ENCODE measurements around the gene NRL.

NRL gene

DNA sequence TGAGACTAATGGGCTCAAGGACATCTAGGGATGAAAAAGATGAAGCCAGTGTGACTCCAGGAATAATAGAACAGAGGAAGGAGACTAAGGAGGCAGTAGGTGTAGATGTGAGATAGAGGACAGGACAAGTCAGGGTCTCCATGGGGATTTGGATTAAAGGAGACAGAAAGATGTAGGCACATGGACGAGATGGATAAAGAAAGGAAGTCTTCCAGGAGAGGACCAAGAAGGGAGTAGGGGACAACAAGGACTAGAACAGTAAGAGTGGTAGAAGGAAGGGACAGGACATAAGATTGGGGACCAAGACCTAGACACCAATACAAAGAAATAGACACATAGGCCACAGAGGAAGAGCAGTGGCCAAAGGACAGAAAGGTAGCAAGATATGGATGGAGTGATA is 27.7 kb downstream of the NRL start:
- no peak overlapping the region for H3K4me3 ChIP-seq (ENCODE audit: low read length)
- DNase-seq (ENCODE audit: low read depth): no peak
- TF ChIP-seq CTCF (conservative IDR thresholded peaks at IDR 0.05; ENCODE audit: low read length): no peak

DNA sequence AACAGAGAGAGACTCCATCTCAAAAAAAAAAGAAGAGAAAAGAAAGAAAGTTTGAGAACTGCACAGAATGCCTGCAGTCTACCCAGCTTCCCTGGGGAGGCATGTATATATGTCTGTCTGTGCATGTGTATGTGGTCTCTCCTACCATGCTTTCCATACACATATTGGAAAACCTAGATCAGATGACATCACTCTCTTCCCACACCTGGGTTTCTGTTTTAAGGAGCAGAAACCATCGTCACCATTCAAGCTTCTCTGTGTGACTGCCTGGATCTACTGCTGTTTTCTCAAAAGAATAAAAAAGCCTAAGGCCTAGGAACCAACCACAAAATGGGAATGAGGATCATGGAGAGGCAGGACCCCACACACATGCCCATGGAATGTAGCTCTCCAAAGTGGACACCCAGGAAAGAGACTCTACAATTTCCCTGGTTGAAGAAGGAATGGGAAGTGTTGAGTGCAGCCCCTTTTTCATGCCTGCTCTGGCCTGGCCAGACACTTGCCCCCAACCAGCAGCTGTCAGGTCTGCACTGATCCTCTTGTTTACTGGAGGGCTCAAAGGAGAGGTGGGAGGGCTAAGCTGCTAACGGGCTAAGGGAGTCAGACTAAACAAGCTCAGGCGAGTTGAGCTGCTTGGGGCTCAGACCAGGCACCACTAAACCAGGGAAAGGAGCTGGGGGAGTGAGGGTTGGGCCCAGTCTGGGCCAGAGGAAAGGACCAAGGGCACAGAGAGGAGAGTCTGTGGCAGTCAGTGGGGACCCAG is 28.4 kb downstream of the NRL start:
- no peak overlapping the region for H3K4me3 ChIP-seq (ENCODE audit: low read length)
- no peak for DNase-seq (ENCODE audit: low read depth)
- TF ChIP-seq CTCF (conservative IDR thresholded peaks at IDR 0.05; ENCODE audit: low read length): no peak

GRCh38 chr14:24085215-24085614 is 29.5 kb downstream of the NRL start:
- no peak for DNase-seq (ENCODE audit: low read depth)
- TF ChIP-seq CTCF (conservative IDR thresholded peaks at IDR 0.05; ENCODE audit: low read length): no peak
- no peak overlapping the region for H3K4me3 ChIP-seq (ENCODE audit: low read length)

DNA sequence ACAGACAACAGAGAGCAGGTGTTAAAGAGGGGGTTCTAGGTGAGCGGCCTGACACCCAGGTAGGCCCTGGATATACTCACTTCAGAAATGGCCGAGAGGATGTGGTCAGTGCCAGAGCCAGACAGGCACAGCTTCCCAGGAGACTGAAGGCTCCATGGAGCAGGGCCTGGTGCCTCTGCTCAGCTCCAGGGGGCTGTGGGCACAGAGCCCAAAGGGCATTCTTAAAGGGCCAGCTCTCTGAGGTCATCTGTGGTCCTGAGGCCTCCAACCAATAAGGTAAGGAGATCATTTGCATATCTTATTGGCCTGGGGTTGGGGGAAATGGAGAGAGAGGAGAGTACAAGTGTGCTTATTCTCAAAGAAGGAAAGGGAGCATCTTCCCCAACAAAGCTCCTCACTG is 30.3 kb downstream of the NRL start:
- no peak for DNase-seq (ENCODE audit: low read depth)
- H3K4me3 ChIP-seq (ENCODE audit: low read length): no peak overlapping the region
- no peak for TF ChIP-seq CTCF (conservative IDR thresholded peaks at IDR 0.05; ENCODE audit: low read length)

- no peak overlapping the region for H3K4me3 ChIP-seq (ENCODE audit: low read length)
- no peak for TF ChIP-seq CTCF (conservative IDR thresholded peaks at IDR 0.05; ENCODE audit: low read length)
- no peak for DNase-seq (ENCODE audit: low read depth)
Observed at GRCh38 chr14:24083462-24083861, 31.3 kb downstream of the NRL start.

- no peak overlapping the region for H3K4me3 ChIP-seq (ENCODE audit: low read length)
- DNase-seq (ENCODE audit: low read depth): no peak
- no peak for TF ChIP-seq CTCF (conservative IDR thresholded peaks at IDR 0.05; ENCODE audit: low read length)
Observed at GRCh38 chr14:24082411-24083080, 32.2 kb downstream of the NRL start.

DNA sequence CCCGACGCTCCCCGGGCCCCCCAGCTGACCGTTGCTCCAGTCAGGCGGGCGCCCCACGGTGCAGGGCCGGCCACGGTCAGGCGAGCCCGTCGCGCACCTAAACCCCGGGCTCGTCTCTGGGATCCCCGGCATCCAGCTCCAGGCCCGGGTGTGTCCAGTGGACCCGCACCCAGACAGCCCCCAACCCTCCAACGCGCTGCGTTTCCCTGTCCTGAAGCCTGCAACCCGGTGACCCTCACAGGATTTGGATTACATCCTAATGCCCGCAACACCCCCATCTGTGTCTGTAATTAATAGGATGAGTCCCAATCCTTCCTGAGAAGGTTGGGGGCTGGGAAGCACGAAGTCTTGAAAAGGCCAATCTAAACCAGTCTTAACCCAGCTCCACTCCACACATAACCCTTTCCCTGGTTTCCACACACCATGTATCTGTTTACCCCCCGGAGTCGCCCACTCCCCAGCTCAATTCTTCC is 33.0 kb downstream of the NRL start:
- no peak for DNase-seq (ENCODE audit: low read depth)
- no peak overlapping the region for H3K4me3 ChIP-seq (ENCODE audit: low read length)
- no peak for TF ChIP-seq CTCF (conservative IDR thresholded peaks at IDR 0.05; ENCODE audit: low read length)
